ENCODE measurements around the gene TSEN54.

Gene TSEN54

DNA sequence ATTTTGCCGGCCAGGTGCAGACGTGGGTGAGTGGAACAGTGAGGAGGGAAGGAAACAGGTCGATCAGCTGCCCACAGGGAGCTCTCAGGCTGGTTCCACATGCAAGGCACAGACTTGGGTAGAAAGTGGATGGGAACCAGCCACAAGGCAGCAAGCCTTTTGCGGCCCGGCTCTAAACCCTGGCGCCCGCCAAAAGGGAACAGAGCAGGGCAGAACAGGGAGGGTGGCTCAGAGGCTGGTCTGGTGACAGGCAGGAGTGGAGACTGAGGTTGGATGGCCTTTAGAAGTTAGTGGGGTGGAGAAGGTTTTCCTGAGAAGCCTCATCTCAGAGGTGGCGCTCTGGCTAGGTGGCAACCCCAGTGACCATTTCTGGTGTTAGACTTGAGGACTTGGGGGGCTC lies 19.5 kb downstream of the TSEN54 start:
- no peak for DNase-seq (ENCODE audit: low read depth)
- H3K4me3 ChIP-seq (ENCODE audit: low read depth, low read length): no peak overlapping the region
- TF ChIP-seq, protein P1, sequence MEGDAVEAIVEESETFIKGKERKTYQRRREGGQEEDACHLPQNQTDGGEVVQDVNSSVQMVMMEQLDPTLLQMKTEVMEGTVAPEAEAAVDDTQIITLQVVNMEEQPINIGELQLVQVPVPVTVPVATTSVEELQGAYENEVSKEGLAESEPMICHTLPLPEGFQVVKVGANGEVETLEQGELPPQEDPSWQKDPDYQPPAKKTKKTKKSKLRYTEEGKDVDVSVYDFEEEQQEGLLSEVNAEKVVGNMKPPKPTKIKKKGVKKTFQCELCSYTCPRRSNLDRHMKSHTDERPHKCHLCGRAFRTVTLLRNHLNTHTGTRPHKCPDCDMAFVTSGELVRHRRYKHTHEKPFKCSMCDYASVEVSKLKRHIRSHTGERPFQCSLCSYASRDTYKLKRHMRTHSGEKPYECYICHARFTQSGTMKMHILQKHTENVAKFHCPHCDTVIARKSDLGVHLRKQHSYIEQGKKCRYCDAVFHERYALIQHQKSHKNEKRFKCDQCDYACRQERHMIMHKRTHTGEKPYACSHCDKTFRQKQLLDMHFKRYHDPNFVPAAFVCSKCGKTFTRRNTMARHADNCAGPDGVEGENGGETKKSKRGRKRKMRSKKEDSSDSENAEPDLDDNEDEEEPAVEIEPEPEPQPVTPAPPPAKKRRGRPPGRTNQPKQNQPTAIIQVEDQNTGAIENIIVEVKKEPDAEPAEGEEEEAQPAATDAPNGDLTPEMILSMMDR (IDR thresholded peaks at IDR 0.05; ENCODE audit: control insufficient read depth, extremely low read depth, insufficient read depth): no peak

DNA sequence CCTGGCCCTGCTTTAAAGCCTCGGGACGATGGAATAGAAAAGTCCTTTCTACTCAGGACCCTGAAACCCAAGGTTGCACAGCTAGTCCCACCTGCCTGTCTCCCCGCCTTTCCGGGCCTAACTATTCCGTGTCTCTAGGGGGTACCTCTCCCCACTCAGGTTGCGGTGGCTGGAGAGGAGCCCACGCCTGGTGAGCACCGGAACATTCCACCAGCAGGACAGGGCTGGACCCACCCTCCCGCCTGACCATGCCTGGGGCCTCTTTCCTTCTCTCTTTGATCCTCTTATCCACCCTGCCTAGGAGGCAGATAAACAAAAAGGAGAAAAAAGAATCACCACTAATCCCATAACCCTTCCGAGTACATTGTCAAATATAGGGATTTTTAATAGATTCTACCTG lies 20.0 kb downstream of the TSEN54 start:
- TF ChIP-seq, protein P1 (IDR thresholded peaks at IDR 0.05; ENCODE audit: control insufficient read depth, extremely low read depth, insufficient read depth): no peak
- DNase-seq (ENCODE audit: low read depth): no peak
- H3K4me3 ChIP-seq (ENCODE audit: low read depth, low read length): no peak overlapping the region

DNA sequence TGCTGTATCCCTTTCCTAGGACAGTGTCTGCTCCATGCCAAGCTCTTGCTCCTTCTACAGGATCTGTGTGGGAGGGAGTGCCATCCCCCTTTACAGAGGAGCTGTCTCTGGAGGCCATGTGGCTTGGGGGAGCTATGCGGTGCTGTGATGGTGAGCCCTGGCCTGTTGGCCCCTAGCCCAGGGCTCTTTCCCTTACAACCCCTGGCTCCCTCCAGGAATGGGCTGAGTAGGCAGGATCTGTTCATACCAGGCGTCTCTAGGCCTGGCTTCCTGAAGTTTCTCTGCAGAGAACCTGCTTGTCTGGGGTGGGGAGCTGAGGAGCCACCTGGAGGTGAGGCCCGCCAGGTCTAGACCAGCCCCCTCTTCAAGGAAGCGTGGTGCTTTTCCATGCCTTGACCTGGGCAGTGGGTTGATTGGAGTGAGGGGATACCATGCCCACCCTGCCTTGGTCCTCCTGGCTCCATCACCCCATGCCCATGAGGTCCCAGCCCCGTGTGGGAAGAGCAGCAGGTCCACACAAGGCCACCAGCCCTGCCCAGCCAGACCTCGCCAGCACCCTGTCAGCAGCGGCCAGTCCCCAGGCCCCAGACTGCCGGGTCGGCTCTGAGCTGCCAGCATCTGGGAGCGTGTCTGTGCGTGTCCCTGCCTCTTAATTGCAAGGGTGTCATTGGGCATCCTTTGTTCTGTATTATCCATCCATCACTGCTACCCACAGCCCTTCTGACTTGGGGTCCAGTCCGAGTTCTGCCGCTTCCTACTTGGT lies 23.8 kb downstream of the TSEN54 start:
- no peak overlapping the region for H3K4me3 ChIP-seq (ENCODE audit: low read depth, low read length)
- DNase-seq (ENCODE audit: low read depth): no peak

DNA sequence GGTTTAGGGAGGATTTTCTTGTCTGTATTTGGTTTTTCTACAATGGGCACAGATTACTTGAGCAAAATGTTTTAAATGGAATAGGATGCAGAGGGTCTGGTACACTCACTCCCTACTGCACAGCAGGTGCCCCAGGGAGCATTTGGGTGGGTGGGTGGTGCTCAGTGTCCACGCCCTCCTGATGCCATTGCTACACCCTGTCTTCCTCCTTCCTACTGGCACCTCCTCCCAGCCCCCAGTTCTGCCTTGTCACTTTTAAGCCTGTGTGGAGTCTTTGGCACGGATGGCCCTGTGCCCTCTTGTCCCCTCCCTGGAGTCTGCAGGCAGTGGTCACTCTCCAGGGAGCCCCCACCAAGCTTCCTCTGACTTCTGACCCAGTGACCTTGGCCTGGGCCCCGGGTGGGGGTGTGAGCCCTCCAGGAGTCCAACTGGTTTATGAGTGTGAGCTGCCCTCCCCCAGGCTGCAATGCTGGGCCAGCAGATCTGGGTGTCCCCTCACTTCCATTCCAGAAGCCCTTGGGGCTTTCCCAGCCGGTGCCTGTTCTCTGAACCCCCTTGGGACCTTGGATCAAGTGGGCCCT lies 24.7 kb downstream of the TSEN54 start:
- DNase-seq (ENCODE audit: low read depth): no peak
- no peak overlapping the region for H3K4me3 ChIP-seq (ENCODE audit: low read depth, low read length)
- TF ChIP-seq, protein P1 (IDR thresholded peaks at IDR 0.05; ENCODE audit: control insufficient read depth, extremely low read depth, insufficient read depth): no peak

More for the DNA sequence above, 23.8 kb downstream of the TSEN54 start:
- TF ChIP-seq, protein P1 (IDR thresholded peaks at IDR 0.05; ENCODE audit: control insufficient read depth, extremely low read depth, insufficient read depth): no peak

DNA sequence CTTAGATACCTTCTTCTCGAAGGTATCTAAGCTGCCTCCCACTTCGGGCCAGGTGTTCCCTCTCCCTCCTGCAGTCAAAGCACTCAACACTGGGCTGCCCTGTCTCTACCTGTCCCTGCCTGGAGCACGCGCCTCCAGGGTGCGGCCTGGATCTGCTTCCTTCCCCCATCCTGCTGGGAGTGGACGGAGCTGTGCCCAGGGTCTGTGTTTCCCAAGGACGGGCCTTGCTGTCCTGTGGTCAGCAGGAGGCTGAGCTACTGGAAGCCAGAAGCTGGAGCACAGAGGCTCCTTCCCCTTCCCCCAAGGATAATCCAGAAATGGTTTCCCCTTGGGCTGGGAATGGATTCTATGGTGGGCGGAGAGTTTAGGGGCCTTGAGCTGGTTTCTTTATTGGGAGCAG lies 25.9 kb downstream of the TSEN54 start:
- DNase-seq (ENCODE audit: low read depth): no peak
- no peak overlapping the region for H3K4me3 ChIP-seq (ENCODE audit: low read depth, low read length)
- TF ChIP-seq, protein P1 (IDR thresholded peaks at IDR 0.05; ENCODE audit: control insufficient read depth, extremely low read depth, insufficient read depth): no peak

DNA sequence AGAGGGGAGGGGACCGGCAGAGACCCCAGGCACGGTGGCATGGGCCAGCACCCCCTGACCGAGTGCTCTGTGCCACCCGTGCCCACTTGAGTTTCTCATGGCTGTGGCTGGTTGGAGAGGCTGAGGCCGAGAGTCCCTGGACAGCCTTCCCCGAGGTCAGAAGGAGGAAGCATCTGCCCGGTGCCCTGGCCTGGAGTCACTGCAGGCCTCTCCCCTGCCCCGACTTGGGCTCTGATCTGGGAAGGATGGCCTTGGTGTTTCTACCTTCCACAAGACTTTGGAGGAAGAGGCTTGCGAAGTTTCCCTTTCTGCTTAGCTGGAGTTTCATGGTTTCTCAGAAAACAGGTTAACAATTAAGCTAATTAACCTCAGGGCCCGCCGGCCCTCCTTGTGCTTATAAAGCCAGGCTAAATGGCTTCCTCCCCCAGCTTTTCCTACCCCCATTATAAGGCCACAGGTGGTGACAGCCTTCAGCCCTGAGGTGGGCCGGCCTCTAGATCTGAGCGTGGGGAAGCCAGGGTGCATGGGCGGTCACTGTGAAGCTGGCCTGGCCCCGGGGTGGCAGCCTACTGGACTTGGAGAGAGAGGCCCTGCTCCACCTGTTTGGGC lies 26.5 kb downstream of the TSEN54 start:
- H3K4me3 ChIP-seq (ENCODE audit: low read depth, low read length): no peak overlapping the region
- DNase-seq (ENCODE audit: low read depth): no peak
- TF ChIP-seq, protein P1 (IDR thresholded peaks at IDR 0.05; ENCODE audit: control insufficient read depth, extremely low read depth, insufficient read depth): no peak

Measured in LNCaP clone FGC (cell line).